ENCODE measurements around the gene RIPK3.
A peak's percentile ranks its signal among the peaks of the same experiment; 100 is the strongest.

Gene RIPK3

GRCh38 chr14:24369907-24370687 is 30.3 kb upstream of the RIPK3 start:
- DNase-seq (ENCODE audit: extremely low spot score): no peak
- TF ChIP-seq CTCF (IDR thresholded peaks at IDR 0.05; ENCODE audit: control extremely low read depth, extremely low read depth, low read depth, missing control alignments): no peak
- CTCF ChIA-PET: interaction anchor here (1.1 to 2.3 kb wide), 5 partner anchors 30 to 66 kb away, joined by 4 to 10 read pairs (median 6); no protein-coding TSS in a partner anchor
- POLR2A ChIA-PET: interaction anchor here (0.9 kb wide), 1 partner anchor 61 kb away, joined by 3 read pairs; no protein-coding TSS in a partner anchor

- POLR2A ChIA-PET: no interaction called here
- CTCF ChIA-PET: interaction anchor here (1.1 kb wide), 1 partner anchor 36 kb away, joined by 5 read pairs; no protein-coding TSS in a partner anchor
- TF ChIP-seq CTCF (IDR thresholded peaks at IDR 0.05; ENCODE audit: control extremely low read depth, extremely low read depth, low read depth, missing control alignments): no peak
Measured at GRCh38 chr14:24369463-24369862, 29.7 kb upstream of the RIPK3 start.

GRCh38 chr14:24368562-24369252 is 28.9 kb upstream of the RIPK3 start:
- ChIA-PET POLR2A (no interaction called here), CTCF (interaction anchor here (1.4 kb wide), 1 partner anchor 35 kb away, joined by 3 read pairs; no protein-coding TSS in a partner anchor)
- no peak for TF ChIP-seq CTCF (IDR thresholded peaks at IDR 0.05; ENCODE audit: control extremely low read depth, extremely low read depth, low read depth, missing control alignments)
- DNase-seq (ENCODE audit: extremely low spot score): peak; percentile 82

More at GRCh38 chr14:24369463-24369862, 29.7 kb upstream of the RIPK3 start:
- DNase-seq (ENCODE audit: extremely low spot score): no peak

GRCh38 chr14:24368212-24368561 is 28.4 kb upstream of the RIPK3 start:
- POLR2A ChIA-PET: no interaction called here
- TF ChIP-seq CTCF (IDR thresholded peaks at IDR 0.05; ENCODE audit: control extremely low read depth, extremely low read depth, low read depth, missing control alignments): no peak
- DNase-seq (ENCODE audit: extremely low spot score): peak; percentile 41
- CTCF ChIA-PET: interaction anchor here (0.6 to 1.4 kb wide), 2 partner anchors 18 to 34 kb away, joined by 3 read pairs; no protein-coding TSS in a partner anchor

- TF ChIP-seq CTCF (IDR thresholded peaks at IDR 0.05; ENCODE audit: control extremely low read depth, extremely low read depth, low read depth, missing control alignments): no peak
- ChIA-PET CTCF (interaction anchor here (0.6 to 1.4 kb wide), 2 partner anchors 18 to 34 kb away, joined by 3 read pairs; no protein-coding TSS in a partner anchor), POLR2A (no interaction called here)
- DNase-seq (ENCODE audit: extremely low spot score): peak; percentile 82
Measured at GRCh38 chr14:24367514-24368211, 27.9 kb upstream of the RIPK3 start, which contains the start of gene NFATC4. Gene NFATC4 (plus strand): TSS chr14:24368184. CDS start chr14:24368341, 157 bp downstream.

Measured in GM10248 (cell line).